Left lung (tissue), 10 donors: ENCODE measurements around the gene PADI1. TPM values are rescaled to one million over a fixed set of nuclear protein-coding genes. Genes with fewer than 3 reads are reported as not detected.

ENCODE experiments used
- ATAC-seq: fragments of 200-7000 bp; cut with Tn5 transposase; one replicate; pipeline ENCODE4 v1.9.1; 2020; ENCODE audit warnings: moderate library complexity
- DNase-seq, 4 donors: peaks; one replicate each; pipeline ENCODE4 v3.0.0-alpha.2; 2013 to 2020
- H3K27ac ChIP-seq, 2 donors: fragments of 200-600 bp; sonication (generic) in 1 of 2; one replicate each; pipeline versions ENCODE4 v1.5.0 to v1.8.0; 2020 to 2021
- H3K27me3 ChIP-seq, 2 donors: fragments of 200-600 bp; sonication (generic) in 1 of 2; one replicate each; pipeline versions ENCODE4 v1.5.0 to v1.8.0; 2020 to 2021
- H3K36me3 ChIP-seq, 2 donors: fragments of 200-600 bp; sonication (generic) in 1 of 2; one replicate each; pipeline versions ENCODE4 v1.5.0 to v1.8.0; 2020 to 2021
- H3K4me1 ChIP-seq, 2 donors: fragments of 200-600 bp; one replicate each; pipeline ENCODE4 v1.8.0; 2021
- H3K4me3 ChIP-seq, 2 donors: fragments of 200-600 bp; sonication (generic) in 1 of 2; one replicate each; pipeline versions ENCODE4 v1.5.0 to v1.8.0; 2020 to 2021; ENCODE audit warnings: mild to moderate bottlenecking in 1 of 2
- H3K9me3 ChIP-seq, 2 donors: fragments of 200-600 bp; sonication (generic) in 1 of 2; one replicate each; pipeline versions ENCODE4 v1.5.0 to v1.8.0; 2020 to 2021
- CTCF ChIP-seq, 2 donors: fragments of 200-600 bp; sonication (generic) in 1 of 2; IDR thresholded peaks; one replicate each; pipeline versions ENCODE4 v1.5.0 to v1.8.0; 2021; ENCODE audit warnings: antibody characterized with exemption in 2 of 2
- intact Hi-C, 2 donors: fragments of 100-400 bp; cut with DNase I; formaldehyde crosslinking; loops; one replicate each; pipeline versions ENCODE4 v1.11.2 to v1.14.2; 2022
- polyA plus RNA-seq, 6 donors: library from polyadenylated mRNA; unstranded; fragments of 120-200 nt; gene quantifications; one replicate each; pipeline ENCODE4 v1.2.1, GENCODE V29; 2013; ENCODE audit not compliant: insufficient read length in 6 of 6
- total RNA-seq, 2 donors: library from RNA; stranded (reverse); fragmentation: NEBNext Ultra II Directional; extraction: Animal tissue kit (Norgen Biotek cat#: 25700); gene quantifications; one replicate each; pipeline ENCODE4 v1.2.1, GENCODE V29; 2021
- donor health status: DM: no; HTN: yes; CAD: no.
- donor health status: DM: no; HTN: no; CAD: no.

PADI1 gene
- total and polyA plus RNA-seq, 8 donors, result not detected

GRCh38 chr1:17233675-17234320 is 28.9 kb downstream of the PADI1 start:
- no peaks in the 10 kb centered on the region for H3K9me3 ChIP-seq
- no peaks in the 10 kb centered on the region for H3K36me3 ChIP-seq
- H3K27me3 ChIP-seq, result peaks cover 0 to 24% of the 10 kb centered on the region in 2 donors
- no peak for TF ChIP-seq CTCF (IDR thresholded peaks at IDR 0.05)
- H3K4me1 ChIP-seq, result no peaks in the 10 kb centered on the region
- DNase-seq (peak in 1 of 4 donors; percentile 73), ATAC-seq (peak; percentile 78)
- H3K27ac ChIP-seq, result no peak overlapping the region
- intact Hi-C loops, result no loop called here
- H3K4me3 ChIP-seq, result no peak overlapping the region

GRCh38 chr1:17234405-17234804 is 29.5 kb downstream of the PADI1 start:
- DNase-seq (no peak), ATAC-seq (no peak)
- no peaks in the 10 kb centered on the region for H3K4me1 ChIP-seq
- H3K4me3 ChIP-seq, result no peak overlapping the region
- H3K9me3 ChIP-seq, result no peaks in the 10 kb centered on the region
- intact Hi-C loops, result no loop called here
- no peak for TF ChIP-seq CTCF (IDR thresholded peaks at IDR 0.05)
- no peaks in the 10 kb centered on the region for H3K36me3 ChIP-seq
- H3K27ac ChIP-seq, result no peak overlapping the region
- H3K27me3 ChIP-seq, result peaks cover 0 to 25% of the 10 kb centered on the region in 2 donors

- Histone ChIP-seq H3K4me3 (no peak overlapping the region), H3K4me1 (no peaks in the 10 kb centered on the region), H3K36me3 (no peaks in the 10 kb centered on the region), H3K9me3 (no peaks in the 10 kb centered on the region), H3K27ac (no peak overlapping the region), H3K27me3 (peaks cover 0 to 26% of the 10 kb centered on the region in 2 donors)
- DNase-seq (no peak), ATAC-seq (no peak)
- intact Hi-C loops, result loop anchor here in 1 of 2 donors (5.0 kb wide), 1 partner anchor 173 kb away; no protein-coding TSS in a partner anchor
- no peak for TF ChIP-seq CTCF (IDR thresholded peaks at IDR 0.05)
Observed at GRCh38 chr1:17235135-17235885, 30.4 kb downstream of the PADI1 start.

GRCh38 chr1:17236779-17237560 is 32.0 kb downstream of the PADI1 start:
- DNase-seq, result peak; percentile 58 to 92 (median 84)
- no peak overlapping the region for H3K4me3 ChIP-seq
- H3K4me1 ChIP-seq, result no peaks in the 10 kb centered on the region
- no peak overlapping the region for H3K27ac ChIP-seq
- H3K36me3 ChIP-seq, result no peaks in the 10 kb centered on the region
- intact Hi-C loops, result loop anchor here in 1 of 2 donors (2.0 to 5.0 kb wide), 2 partner anchors 110 to 175 kb away; no protein-coding TSS in a partner anchor
- peak; percentile 86 for ATAC-seq
- TF ChIP-seq CTCF (IDR thresholded peaks at IDR 0.05), result peak; percentile 89 to 94
- peaks cover 0 to 38% of the 10 kb centered on the region in 2 donors for H3K27me3 ChIP-seq
- no peaks in the 10 kb centered on the region for H3K9me3 ChIP-seq
